ENCODE data around the gene SNX25. TPM values are rescaled to one million over a fixed set of nuclear protein-coding genes. Genes with fewer than 3 reads are reported as not detected.

The SNX25 gene
- total RNA-seq, 6 donors from 2014 or later: 62.9 to 178 (median 123) TPM

DNA sequence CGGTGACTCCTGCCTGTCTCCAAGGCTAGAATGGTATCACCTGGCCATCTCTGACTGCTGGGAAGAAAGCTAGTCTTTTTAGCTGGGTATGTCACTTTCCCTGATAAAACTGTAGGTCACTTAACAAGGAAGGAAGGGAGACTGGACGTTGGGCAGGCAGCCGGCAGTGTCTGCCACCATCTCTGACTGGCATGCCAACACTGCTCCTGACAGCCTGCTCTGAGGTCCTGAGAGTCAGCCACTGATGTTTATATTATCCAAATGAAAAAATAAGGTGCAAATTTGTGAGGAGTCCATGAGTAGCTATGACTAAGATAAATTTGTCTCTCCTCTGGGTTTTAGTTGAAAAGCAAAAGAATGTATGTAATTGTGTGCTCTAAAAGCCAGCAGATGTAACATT is 77.2 kb downstream of the SNX25 start:
- DNase-seq (no peak), ATAC-seq (ENCODE audit: low FRiP score in 2 of 2) (no peak)
- no peak for TF ChIP-seq POLR2AphosphoS5 (IDR thresholded peaks at IDR 0.05)
- no peak for TF ChIP-seq POLR2A (IDR thresholded peaks at IDR 0.05)
- no peak for TF ChIP-seq CTCF (IDR thresholded peaks at IDR 0.05)
- no peak for TF ChIP-seq EP300 (IDR thresholded peaks at IDR 0.05)
- peaks cover 0 to 32% (median 9%) of the 10 kb centered on the region in 4 donors for H3K4me1 ChIP-seq
- no peaks in the 10 kb centered on the region for H3K27me3 ChIP-seq
- H3K9me3 ChIP-seq: no peaks in the 10 kb centered on the region
- H3K4me3 ChIP-seq: no peak overlapping the region
- peak overlapping the region in 2 of 4 donors; percentile 20 to 40 for H3K27ac ChIP-seq
- 58 to 68% methylated on average over 3 of the region's 3 CpGs for WGBS, 2 donors
- no peaks in the 10 kb centered on the region for H3K36me3 ChIP-seq

DNA sequence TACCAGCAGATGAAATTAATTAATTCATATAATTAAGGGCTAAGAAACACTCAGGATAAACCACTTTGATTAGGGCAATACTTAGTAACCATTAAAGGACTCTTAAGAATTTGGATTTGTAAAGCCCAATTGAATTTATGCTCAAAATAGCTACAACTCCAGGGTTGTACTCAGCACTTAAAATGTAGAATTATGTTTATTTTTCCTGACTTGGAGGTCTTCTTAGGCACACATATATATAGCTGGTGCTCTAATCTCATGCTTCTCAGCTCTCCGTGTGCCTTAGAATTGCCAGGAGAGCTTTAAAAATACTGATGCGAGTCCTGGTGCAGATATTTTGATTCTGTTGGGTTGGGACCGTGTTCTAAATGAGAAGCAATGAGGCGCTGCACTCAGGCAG is 77.6 kb downstream of the SNX25 start:
- peak overlapping the region in 3 of 4 donors; percentile 24 to 41 (median 40) for H3K27ac ChIP-seq
- H3K27me3 ChIP-seq: no peaks in the 10 kb centered on the region
- H3K9me3 ChIP-seq: no peaks in the 10 kb centered on the region
- ATAC-seq (ENCODE audit: low FRiP score in 2 of 2) (no peak), DNase-seq (no peak)
- H3K4me1 ChIP-seq: peaks cover 0 to 32% (median 9%) of the 10 kb centered on the region in 4 donors
- TF ChIP-seq POLR2AphosphoS5 (IDR thresholded peaks at IDR 0.05) (no peak), POLR2A (IDR thresholded peaks at IDR 0.05) (no peak), CTCF (IDR thresholded peaks at IDR 0.05) (no peak), EP300 (IDR thresholded peaks at IDR 0.05) (no peak)
- WGBS, 2 donors: 77 to 90% methylated on average over 4 of the region's 4 CpGs
- H3K36me3 ChIP-seq: no peaks in the 10 kb centered on the region
- no peak overlapping the region for H3K4me3 ChIP-seq

DNA sequence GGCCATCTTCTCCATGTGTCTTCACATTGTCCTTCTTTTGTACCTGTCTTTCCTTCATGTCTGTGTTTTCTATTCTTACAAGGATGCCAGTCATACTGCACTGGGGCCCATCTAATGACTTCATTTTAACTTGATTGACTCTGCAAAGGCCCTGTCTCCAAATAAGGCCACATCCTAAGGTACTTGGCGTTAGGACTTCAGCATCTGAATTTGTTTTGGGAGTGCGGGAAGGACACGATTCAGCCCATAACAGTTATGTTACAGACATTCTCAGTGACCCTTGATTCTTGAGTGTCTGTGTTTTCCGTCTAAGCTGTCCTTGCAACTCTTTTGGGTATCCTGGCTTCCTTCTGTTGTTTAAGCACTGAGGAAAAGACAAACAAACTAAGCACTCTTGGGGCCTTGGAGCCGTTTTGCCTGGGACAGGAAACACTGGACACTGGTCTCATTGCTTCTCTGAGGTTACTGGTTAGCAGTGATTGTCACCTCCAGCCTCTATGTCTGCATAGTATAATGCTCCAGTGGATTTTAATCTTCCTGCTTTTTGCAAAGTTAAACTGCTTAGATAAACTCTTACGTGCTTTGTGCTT is 80.7 kb downstream of the SNX25 start:
- TF ChIP-seq EP300 (IDR thresholded peaks at IDR 0.05) (no peak), CTCF (IDR thresholded peaks at IDR 0.05) (no peak), POLR2A (IDR thresholded peaks at IDR 0.05) (no peak), POLR2AphosphoS5 (IDR thresholded peaks at IDR 0.05) (no peak)
- no peak for DNase-seq
- no peaks in the 10 kb centered on the region for H3K27me3 ChIP-seq
- peak overlapping the region; percentile 20 to 57 (median 32) for H3K27ac ChIP-seq
- peak overlapping the region in 2 of 4 donors; percentile 19 to 28 for H3K4me3 ChIP-seq
- H3K9me3 ChIP-seq: no peaks in the 10 kb centered on the region
- WGBS, 2 donors: 52 to 61% methylated on average over 6 of the region's 6 CpGs
- peaks cover 0 to 11% (median 3%) of the 10 kb centered on the region in 4 donors for H3K4me1 ChIP-seq
- H3K36me3 ChIP-seq: peaks cover 0 to 15% (median 4%) of the 10 kb centered on the region in 4 donors
- peak; percentile 48 to 62 for ATAC-seq (ENCODE audit: low FRiP score in 2 of 2)

- peaks cover 0 to 15% (median 4%) of the 10 kb centered on the region in 4 donors for H3K36me3 ChIP-seq
- no peak for ATAC-seq (ENCODE audit: low FRiP score in 2 of 2)
- DNase-seq: no peak
- H3K4me1 ChIP-seq: peaks cover 0 to 11% (median 3%) of the 10 kb centered on the region in 4 donors
- H3K27me3 ChIP-seq: no peaks in the 10 kb centered on the region
- H3K4me3 ChIP-seq: peak overlapping the region in 2 of 4 donors; percentile 0 to 28
- TF ChIP-seq POLR2A (IDR thresholded peaks at IDR 0.05) (no peak), EP300 (IDR thresholded peaks at IDR 0.05) (no peak), CTCF (IDR thresholded peaks at IDR 0.05) (no peak), POLR2AphosphoS5 (IDR thresholded peaks at IDR 0.05) (no peak)
- 42 to 49% methylated on average over 5 of the region's 5 CpGs for WGBS, 2 donors
- no peaks in the 10 kb centered on the region for H3K9me3 ChIP-seq
- peak overlapping the region in 3 of 4 donors; percentile 20 to 57 (median 38) for H3K27ac ChIP-seq
Measured at GRCh38 chr4:185290656-185291055, 81.3 kb downstream of the SNX25 start.

- ATAC-seq (ENCODE audit: low FRiP score in 2 of 2) (no peak), DNase-seq (no peak)
- WGBS, 2 donors: 88 to 90% methylated on average over 1 of the region's 1 CpG
- no peaks in the 10 kb centered on the region for H3K27me3 ChIP-seq
- peaks cover 0 to 11% (median 3%) of the 10 kb centered on the region in 4 donors for H3K4me1 ChIP-seq
- TF ChIP-seq POLR2A (IDR thresholded peaks at IDR 0.05): no peak
- no peak for TF ChIP-seq EP300 (IDR thresholded peaks at IDR 0.05)
- no peak for TF ChIP-seq CTCF (IDR thresholded peaks at IDR 0.05)
- no peak for TF ChIP-seq POLR2AphosphoS5 (IDR thresholded peaks at IDR 0.05)
- H3K27ac ChIP-seq: no peak overlapping the region
- H3K36me3 ChIP-seq: peaks cover 0 to 15% (median 4%) of the 10 kb centered on the region in 4 donors
- H3K4me3 ChIP-seq: no peak overlapping the region
- H3K9me3 ChIP-seq: no peaks in the 10 kb centered on the region
Measured at GRCh38 chr4:185293202-185293601, 83.8 kb downstream of the SNX25 start.
